DMS53 (cell line): Measurements from ENCODE around the gene OPCML.
"Not testable (repeated sequence)": the region's sequence is repeated elsewhere in the genome, so short reads cannot be mapped to it uniquely, and the experiment has no call there.

Experiments used
- DNase-seq: peaks from one replicate; lab custom pipeline; 2025; lab: John Stamatoyannopoulos, UW

OPCML gene

DNA sequence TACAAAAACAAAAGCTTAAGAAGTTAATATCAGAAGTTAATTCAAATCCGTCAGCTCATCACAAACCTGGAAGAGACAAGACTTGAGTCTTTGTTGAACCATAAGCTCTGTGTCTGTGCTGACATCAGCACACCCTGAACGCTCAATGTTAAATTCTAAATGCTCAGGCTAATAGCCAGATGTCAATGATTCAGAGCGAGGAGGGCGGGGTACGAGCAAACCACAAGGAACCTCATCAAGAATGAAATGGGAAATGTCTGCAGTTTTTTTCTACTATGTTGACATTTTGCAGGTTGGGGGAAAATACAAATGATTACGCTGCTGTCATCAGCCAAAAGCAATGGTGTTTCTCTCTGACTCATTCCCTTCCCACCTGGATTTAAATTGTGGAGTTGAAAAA is 1104.7 kb downstream of the OPCML start:
- DNase-seq, result no peak

- no peak for DNase-seq
Observed at GRCh38 chr11:132424433-132424832, 1107.9 kb downstream of the OPCML start.

DNA sequence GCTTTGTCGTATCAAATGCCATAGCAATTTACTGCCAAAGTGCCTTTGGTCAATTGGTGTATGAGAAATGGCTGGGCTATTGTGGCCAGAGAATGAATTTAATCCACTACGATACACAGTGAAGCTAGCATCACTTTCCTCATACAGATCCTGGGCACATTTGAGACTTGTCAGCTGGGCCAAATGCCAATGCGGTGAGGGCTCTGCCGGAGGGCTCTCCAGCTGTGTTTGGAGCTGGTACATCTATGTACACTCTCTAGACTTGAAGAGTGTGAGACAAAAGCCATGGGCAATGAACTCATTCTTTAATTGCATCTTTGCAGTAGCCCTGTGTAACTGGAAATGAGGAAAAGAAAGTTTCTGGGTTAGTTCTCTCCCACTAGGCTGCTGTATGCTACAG is 1109.0 kb downstream of the OPCML start:
- no peak for DNase-seq

- no peak for DNase-seq
Observed at GRCh38 chr11:132422722-132423121, 1109.6 kb downstream of the OPCML start.

DNA sequence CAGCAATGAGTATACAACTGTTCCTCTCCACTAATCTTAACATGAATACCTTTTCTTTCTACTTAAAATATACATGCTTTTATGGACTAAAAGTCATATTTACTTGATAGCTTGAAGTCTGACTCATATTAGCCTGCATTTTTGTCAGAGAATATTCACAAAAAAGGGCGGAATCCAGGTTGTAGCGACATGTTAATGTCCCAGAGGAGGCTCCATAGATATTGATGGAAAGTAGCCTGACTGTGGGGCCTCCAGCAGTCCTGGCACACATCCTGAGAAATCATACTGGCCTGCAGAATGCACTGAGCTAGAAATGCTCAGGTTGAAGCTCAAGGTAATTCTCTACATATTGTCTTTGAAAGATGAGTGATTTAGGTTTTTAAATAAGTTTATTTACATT is 1110.7 kb downstream of the OPCML start:
- no peak for DNase-seq

- DNase-seq, result no peak
Observed at GRCh38 chr11:132414451-132414850, 1117.8 kb downstream of the OPCML start.

DNA sequence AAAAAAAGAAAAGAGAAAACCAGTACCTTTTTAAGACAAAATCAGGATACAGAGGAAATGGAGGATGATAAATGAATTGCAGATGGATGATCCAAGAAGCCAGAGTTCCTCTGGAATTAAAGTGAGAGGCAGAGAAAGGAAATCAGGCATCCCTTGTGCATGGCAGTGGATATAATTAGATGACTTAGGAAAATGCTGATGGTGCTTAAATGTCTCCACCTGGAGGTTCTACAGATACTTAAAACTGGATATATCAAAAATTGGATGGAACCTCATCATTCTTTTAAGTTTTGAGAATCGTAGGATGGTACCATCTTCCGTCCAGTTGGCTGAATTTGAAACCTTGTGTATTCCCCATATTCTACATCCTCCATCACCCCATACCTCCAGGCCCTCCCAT is 1121.9 kb downstream of the OPCML start:
- no peak for DNase-seq

GRCh38 chr11:132409573-132410355 is 1122.5 kb downstream of the OPCML start:
- DNase-seq, result no peak

GRCh38 chr11:132408877-132409276 is 1123.4 kb downstream of the OPCML start:
- DNase-seq, result peak; percentile 66

DNA sequence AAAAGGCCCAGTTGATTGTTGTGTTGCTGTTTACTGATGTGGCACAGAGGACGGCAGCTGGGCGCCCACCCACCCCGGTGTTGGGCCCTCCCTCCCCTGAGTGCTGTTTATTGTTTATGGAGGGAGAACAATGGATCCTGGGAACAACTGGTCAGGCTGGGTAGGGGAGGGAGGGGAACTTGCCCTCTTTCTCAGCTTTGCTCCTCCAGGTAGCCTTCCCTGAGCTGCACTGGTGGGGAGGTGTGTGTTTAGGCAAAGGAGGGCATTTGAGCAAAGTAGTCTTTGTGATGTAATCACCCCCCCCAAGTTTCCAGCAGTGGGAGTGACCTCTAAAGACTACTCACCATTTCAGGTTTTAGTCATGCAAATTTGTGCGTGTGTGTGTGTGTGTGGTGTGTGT is 1126.6 kb downstream of the OPCML start:
- no peak for DNase-seq

DNA sequence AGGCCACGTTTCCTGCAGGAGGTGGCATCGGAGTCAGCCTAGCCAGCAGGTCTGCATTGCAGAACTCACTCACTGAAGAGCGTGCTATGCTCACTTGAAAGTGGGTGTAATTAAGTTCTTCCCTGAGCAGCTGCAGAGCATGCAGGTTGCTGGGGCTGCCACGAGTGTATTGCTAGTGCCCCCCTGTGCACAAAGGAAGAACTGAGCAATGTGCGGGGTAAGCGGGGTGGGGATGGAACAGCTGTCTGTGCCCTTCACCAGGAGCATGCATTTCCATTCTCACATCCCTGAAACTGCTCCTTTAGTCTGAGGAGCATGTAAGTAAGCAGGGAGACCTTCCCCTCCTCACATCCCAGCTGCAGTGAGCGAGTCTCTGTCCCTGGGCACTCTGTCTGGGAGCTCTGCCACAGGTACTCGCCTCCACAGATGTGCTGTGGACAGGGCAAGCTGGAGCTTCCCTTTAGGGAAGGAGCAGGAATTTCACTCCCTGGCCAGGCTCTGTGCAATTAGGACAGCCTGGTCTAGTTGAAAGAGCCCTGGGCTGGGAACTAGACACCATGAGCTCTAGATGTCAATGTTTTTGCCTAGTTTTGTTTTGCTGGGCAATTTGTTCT is 1130.1 kb downstream of the OPCML start:
- DNase-seq, result peak; percentile 83

DNA sequence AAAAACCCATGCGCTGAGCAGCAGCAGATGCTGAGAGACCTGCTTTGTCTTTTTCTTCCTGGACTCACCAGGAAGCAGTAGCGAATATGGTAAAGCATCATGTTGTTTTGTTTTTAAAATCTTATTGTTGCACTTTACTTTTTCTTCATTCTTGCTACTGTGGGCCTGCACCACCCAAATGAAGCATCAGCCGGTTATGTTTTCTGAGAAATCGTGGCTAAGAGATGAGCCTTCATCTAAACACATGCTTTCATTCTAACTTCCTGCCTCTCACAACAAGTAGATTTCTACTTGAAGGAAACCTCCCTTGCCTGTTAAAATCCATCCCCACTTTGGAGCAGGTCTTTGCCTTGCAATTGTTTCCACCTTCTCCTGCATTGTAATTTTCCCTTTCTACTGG is 1136.0 kb downstream of the OPCML start:
- DNase-seq, result no peak

- no peak for DNase-seq
Observed at GRCh38 chr11:132395434-132395833, 1136.9 kb downstream of the OPCML start.

GRCh38 chr11:132379540-132379939 is 1152.8 kb downstream of the OPCML start:
- DNase-seq, result no peak

GRCh38 chr11:132373405-132374143 is 1158.7 kb downstream of the OPCML start:
- DNase-seq, result no peak

GRCh38 chr11:132370114-132370513 is 1162.2 kb downstream of the OPCML start:
- DNase-seq, result not testable (repeated sequence)

GRCh38 chr11:132367293-132367692 is 1165.0 kb downstream of the OPCML start:
- no peak for DNase-seq

DNA sequence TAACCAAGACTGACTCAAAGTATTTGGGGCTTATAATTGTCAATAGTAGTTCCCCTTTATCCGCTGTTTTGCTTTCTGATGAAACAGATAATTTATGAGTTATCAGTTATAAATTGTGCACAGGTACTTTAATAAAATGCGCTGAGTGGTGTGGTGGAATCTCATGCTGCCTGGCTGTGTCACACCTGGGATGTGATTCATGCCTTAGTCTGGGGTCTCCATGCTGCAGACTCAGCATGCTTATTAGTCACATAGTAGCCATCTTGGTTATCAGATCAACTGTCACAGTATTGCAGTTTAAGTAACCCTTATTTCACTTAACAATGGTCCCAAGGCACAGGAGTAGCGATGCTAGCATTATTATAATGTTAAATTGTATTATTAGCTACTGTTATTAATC is 1166.7 kb downstream of the OPCML start:
- no peak for DNase-seq
